PC-3 (cell line): ENCODE data around the gene ADAM12. TPM values are rescaled to one million over a fixed set of nuclear protein-coding genes. Genes with fewer than 3 reads are reported as not detected.

Experiments used
- ATAC-seq: fragments of 200-7000 bp; cut with Tn5 transposase; 2 replicates; pipeline ENCODE4 v1.9.1; 2020; ENCODE audit warnings: mild to moderate bottlenecking, moderate library complexity
- BruUV-seq: library from RNA; stranded (reverse); fragments of 400-500 nt; replicated peaks from 2 replicates; lab custom pipeline; 2021; lab: Mats Ljungman, UMichigan
- CTCF ChIA-PET: fragments of 300-600 bp; sonication (Branson Sonifier 250); formaldehyde crosslinking; loops from one replicate; lab custom pipeline; 2022; ENCODE audit warnings: antibody characterized with exemption; lab: Charles Lee
- POLR2A ChIA-PET: fragments of 300-600 bp; sonication (Branson Sonifier 250); formaldehyde crosslinking; loops from one replicate; lab custom pipeline; 2022; ENCODE audit warnings: antibody characterized with exemption; ENCODE audit not compliant: unreplicated experiment; lab: Charles Lee
- DNase-seq: peaks from one replicate; pipeline ENCODE4 v3.0.0-alpha.2; 2015
- H2AFZ ChIP-seq: fragments of 300-600 bp; sonication (generic); 2 replicates; pipeline ENCODE4 v1.6.0; 2016; ENCODE audit warnings: antibody characterized with exemption, low read length
- H3F3A ChIP-seq: fragments of 300-600 bp; sonication (generic); one replicate; pipeline ENCODE4 v1.6.0; 2017; ENCODE audit warnings: antibody characterized with exemption, low read length, control low read depth, mild to moderate bottlenecking; ENCODE audit not compliant: unreplicated experiment
- H3K27ac ChIP-seq: fragments of 300-600 bp; sonication (generic); 2 replicates; pipeline ENCODE4 v1.5.1; 2016; ENCODE audit warnings: mild to moderate bottlenecking, low read length
- H3K27me3 ChIP-seq: fragments of 300-600 bp; sonication (generic); 2 replicates; pipeline ENCODE4 v1.6.1; 2016; ENCODE audit warnings: low read length, mixed read lengths
- H3K36me3 ChIP-seq: fragments of 300-600 bp; sonication (generic); 2 replicates; pipeline ENCODE4 v1.6.1; 2016; ENCODE audit warnings: low read depth, mixed run types, low read length, mixed read lengths
- H3K4me1 ChIP-seq: fragments of 300-600 bp; sonication (generic); 2 replicates; pipeline ENCODE4 v1.5.1; 2016; ENCODE audit warnings: low read length; ENCODE audit not compliant: insufficient read depth
- H3K4me2 ChIP-seq: fragments of 300-600 bp; sonication (generic); 2 replicates; pipeline ENCODE4 v1.6.0; 2016; ENCODE audit warnings: low read length
- H3K4me3 ChIP-seq: fragments of 300-600 bp; sonication (generic); 2 replicates; pipeline ENCODE4 v1.5.1; 2016; ENCODE audit warnings: mild to moderate bottlenecking, low read length, mixed read lengths
- H3K79me2 ChIP-seq: fragments of 300-600 bp; sonication (generic); 2 replicates; pipeline ENCODE4 v1.6.1; 2017; ENCODE audit warnings: low read length, mixed read lengths
- H3K9ac ChIP-seq: fragments of 300-600 bp; sonication (generic); 2 replicates; pipeline ENCODE4 v1.6.0; 2016; ENCODE audit warnings: mild to moderate bottlenecking, low read length
- H3K9me2 ChIP-seq: fragments of 300-600 bp; sonication (generic); replicated peaks from 2 replicates; pipeline ENCODE4 v1.6.1; 2016; ENCODE audit warnings: mixed run types, low read length, mixed read lengths
- H3K9me3 ChIP-seq: fragments of 300-600 bp; sonication (generic); 2 replicates; pipeline ENCODE4 v1.6.1; 2016; ENCODE audit warnings: low read length, mixed read lengths
- H4K20me1 ChIP-seq: fragments of 300-600 bp; sonication (generic); 2 replicates; pipeline ENCODE4 v1.6.1; 2016; ENCODE audit warnings: low read length, mixed read lengths
- EZH2 ChIP-seq: fragments of 300-600 bp; sonication (generic); IDR thresholded peaks from one replicate; pipeline ENCODE4 v1.6.1; 2017; ENCODE audit warnings: antibody characterized with exemption, mild to moderate bottlenecking, low read length; ENCODE audit not compliant: unreplicated experiment
- EZH2phosphoT487 ChIP-seq: fragments of 300-600 bp; sonication (generic); IDR thresholded peaks from 2 replicates; pipeline ENCODE4 v1.6.1; 2018; ENCODE audit warnings: mild to moderate bottlenecking, antibody characterized with exemption, low read length, borderline replicate concordance
- intact Hi-C: fragments of 100-400 bp; cut with micrococcal nuclease; formaldehyde crosslinking; loops from 2 replicates; pipeline ENCODE4 v1.9.0; 2023
- total RNA-seq: library from RNA; depleted of rRNA; stranded (reverse); fragments of >200 nt; gene quantifications from 2 replicates; pipeline ENCODE4 v1.2.3, GENCODE V29; 2014
- TF ChIP-seq, protein P1 (sequence below): fragments of 300-600 bp; sonication (generic); conservative IDR thresholded peaks from 2 replicates; pipeline ENCODE4 v1.5.1; 2017; ENCODE audit warnings: antibody characterized with exemption, low read depth, mild to moderate bottlenecking, low read length

The ADAM12 gene
- total RNA-seq, 1 experiment from 2014 or later, result 3.4 TPM

DNA sequence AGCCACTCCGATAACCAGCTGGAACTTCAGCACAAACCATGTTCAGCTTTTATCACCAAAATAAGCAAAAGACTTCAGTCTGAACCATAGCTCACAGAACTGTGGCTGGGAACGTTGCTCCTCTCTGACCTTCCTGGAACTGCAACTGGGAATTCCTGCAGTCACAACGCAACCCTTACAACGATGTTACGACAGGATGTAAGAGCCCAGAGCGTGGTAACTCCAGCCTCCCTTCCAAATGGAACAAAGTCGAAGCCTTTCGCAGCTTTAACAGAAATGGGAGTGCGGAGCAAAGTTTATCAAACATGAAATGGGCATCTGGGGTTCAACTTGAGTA, 162.6 kb downstream of the ADAM12 start:
- Histone ChIP-seq H3K36me3 (no peaks in the 10 kb centered on the region), H3K4me1 (0 out of 2 replicates have a peak, but pooled peaks cover 3% of the 10 kb centered on the region), H3K79me2 (no peaks in the 10 kb centered on the region), H3K9ac (no peak overlapping the region), H3F3A (no peaks in the 10 kb centered on the region), H3K27ac (no peak overlapping the region), H3K4me3 (no peak overlapping the region), H2AFZ (no peak overlapping the region), H3K9me2 (no peaks in the 10 kb centered on the region), H3K27me3 (no peaks in the 10 kb centered on the region), H3K4me2 (no peak overlapping the region), H3K9me3 (no peaks in the 10 kb centered on the region), H4K20me1 (no peaks in the 10 kb centered on the region)
- POLR2A ChIA-PET, result no interaction called here
- intact Hi-C loops, result no loop called here
- ATAC-seq (no peak), DNase-seq (no peak)
- BruUV-seq, result no TSS peak
- no peak for TF ChIP-seq EZH2
- TF ChIP-seq, protein P1, sequence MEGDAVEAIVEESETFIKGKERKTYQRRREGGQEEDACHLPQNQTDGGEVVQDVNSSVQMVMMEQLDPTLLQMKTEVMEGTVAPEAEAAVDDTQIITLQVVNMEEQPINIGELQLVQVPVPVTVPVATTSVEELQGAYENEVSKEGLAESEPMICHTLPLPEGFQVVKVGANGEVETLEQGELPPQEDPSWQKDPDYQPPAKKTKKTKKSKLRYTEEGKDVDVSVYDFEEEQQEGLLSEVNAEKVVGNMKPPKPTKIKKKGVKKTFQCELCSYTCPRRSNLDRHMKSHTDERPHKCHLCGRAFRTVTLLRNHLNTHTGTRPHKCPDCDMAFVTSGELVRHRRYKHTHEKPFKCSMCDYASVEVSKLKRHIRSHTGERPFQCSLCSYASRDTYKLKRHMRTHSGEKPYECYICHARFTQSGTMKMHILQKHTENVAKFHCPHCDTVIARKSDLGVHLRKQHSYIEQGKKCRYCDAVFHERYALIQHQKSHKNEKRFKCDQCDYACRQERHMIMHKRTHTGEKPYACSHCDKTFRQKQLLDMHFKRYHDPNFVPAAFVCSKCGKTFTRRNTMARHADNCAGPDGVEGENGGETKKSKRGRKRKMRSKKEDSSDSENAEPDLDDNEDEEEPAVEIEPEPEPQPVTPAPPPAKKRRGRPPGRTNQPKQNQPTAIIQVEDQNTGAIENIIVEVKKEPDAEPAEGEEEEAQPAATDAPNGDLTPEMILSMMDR, result no peak
- no peak for TF ChIP-seq EZH2phosphoT487
- CTCF ChIA-PET, result no interaction called here

DNA sequence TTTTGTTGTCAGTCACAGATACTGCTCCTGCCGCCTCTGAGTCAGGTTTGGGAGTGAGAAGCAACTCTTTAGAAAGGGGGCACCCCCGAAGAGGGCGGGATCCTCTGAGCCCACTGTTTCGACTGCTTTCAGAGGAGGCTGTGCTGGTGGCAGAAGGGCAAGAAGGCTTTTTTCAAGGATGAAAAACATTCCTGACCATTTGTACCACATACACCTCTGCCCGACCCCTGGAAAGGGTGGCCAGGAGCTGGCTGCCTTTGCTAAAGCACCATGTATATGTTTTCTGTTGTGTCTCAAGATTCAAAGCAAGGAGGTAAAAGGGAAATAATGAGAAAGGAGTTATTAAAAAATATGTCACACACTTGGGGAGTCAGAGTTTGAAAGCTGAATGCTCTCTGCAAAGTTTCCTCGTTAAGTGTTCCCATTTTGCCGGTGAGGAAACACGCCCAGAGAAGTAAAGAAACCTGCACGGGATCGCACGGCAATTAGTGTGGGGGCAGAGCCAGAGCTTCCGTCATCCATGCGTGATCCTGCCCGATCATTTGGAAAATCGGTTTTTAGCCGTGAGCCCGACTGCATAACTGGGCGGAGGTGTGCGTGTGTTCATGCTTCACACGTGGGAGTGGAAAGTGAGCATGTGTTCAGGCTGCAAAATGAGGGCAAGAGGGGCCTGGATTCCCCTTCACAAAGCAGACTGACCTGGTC, 163.2 kb downstream of the ADAM12 start:
- no peaks in the 10 kb centered on the region for H3K9me3 ChIP-seq
- no peak for ATAC-seq
- H3F3A ChIP-seq, result no peaks in the 10 kb centered on the region
- BruUV-seq, result no TSS peak
- TF ChIP-seq, protein P1, result no peak
- no peak for TF ChIP-seq EZH2
- no peaks in the 10 kb centered on the region for H3K36me3 ChIP-seq
- no peak overlapping the region for H2AFZ ChIP-seq
- H3K9me2 ChIP-seq, result no peaks in the 10 kb centered on the region
- intact Hi-C loops, result no loop called here
- H3K4me3 ChIP-seq, result no peak overlapping the region
- no peak overlapping the region for H3K4me2 ChIP-seq
- H3K27ac ChIP-seq, result no peak overlapping the region
- no peak for DNase-seq
- CTCF ChIA-PET, result no interaction called here
- H3K27me3 ChIP-seq, result no peaks in the 10 kb centered on the region
- 0 out of 2 replicates have a peak, but pooled peaks cover 3% of the 10 kb centered on the region for H3K4me1 ChIP-seq
- POLR2A ChIA-PET, result no interaction called here
- no peaks in the 10 kb centered on the region for H3K79me2 ChIP-seq
- H4K20me1 ChIP-seq, result no peaks in the 10 kb centered on the region
- no peak overlapping the region for H3K9ac ChIP-seq

DNA sequence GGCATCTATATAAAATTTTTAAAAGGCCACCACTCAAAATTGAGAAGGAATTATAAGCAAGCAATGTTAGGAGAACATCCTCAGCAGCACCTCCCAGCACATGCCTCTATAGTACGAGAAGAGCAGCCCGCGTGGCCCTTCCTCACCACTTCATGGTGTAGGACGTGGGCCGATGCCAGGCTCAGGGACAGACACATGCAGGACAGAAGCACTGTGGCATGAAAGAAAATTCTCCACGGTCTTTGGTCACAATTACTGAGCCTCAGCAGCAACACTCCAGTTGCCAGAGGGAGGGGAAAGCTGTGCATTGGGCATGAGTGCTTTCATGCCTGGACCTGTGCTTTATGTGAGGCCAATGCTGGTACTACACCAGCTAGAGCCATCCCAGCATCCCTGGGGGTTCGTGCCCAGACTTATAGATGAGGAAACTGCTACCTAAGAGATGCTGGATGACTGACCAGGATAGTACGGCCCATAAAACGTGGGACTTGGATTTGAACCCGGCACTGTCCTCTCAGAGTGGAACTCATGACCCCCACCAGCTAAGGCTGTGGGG, 164.7 kb downstream of the ADAM12 start:
- CTCF ChIA-PET, result no interaction called here
- no peaks in the 10 kb centered on the region for H4K20me1 ChIP-seq

More for the DNA sequence above, 164.7 kb downstream of the ADAM12 start:
- Histone ChIP-seq H3K9me3 (no peaks in the 10 kb centered on the region), H3K9me2 (no peaks in the 10 kb centered on the region), H3K4me2 (no peak overlapping the region), H3F3A (no peaks in the 10 kb centered on the region), H2AFZ (no peak overlapping the region), H3K4me1 (0 out of 2 replicates have a peak, but pooled peaks cover 3% of the 10 kb centered on the region), H3K79me2 (no peaks in the 10 kb centered on the region), H3K36me3 (no peaks in the 10 kb centered on the region), H3K27me3 (no peaks in the 10 kb centered on the region), H3K9ac (no peak overlapping the region), H3K4me3 (no peak overlapping the region), H3K27ac (no peak overlapping the region)
- POLR2A ChIA-PET, result no interaction called here
- BruUV-seq, result no TSS peak
- DNase-seq, result no peak
- ATAC-seq, result no peak
- TF ChIP-seq, protein P1, result no peak
- TF ChIP-seq EZH2 (no peak), EZH2phosphoT487 (no peak)
- intact Hi-C loops, result no loop called here
